Measurements from ENCODE around the gene CDK11A. TPM values are rescaled to one million over a fixed set of nuclear protein-coding genes. Genes with fewer than 3 reads are reported as not detected.

CDK11A gene
- total RNA-seq, 1 donor from 2014 or later, result 47.0 TPM

GRCh38 chr1:1672181-1672965 lies 51.8 kb downstream of the CDK11A start:
- no peak overlapping the region for H3K27ac Mint-ChIP-seq
- no peaks in the 10 kb centered on the region for H3K4me1 Mint-ChIP-seq (ENCODE audit: unreplicated experiment)
- TF ChIP-seq, protein P1, sequence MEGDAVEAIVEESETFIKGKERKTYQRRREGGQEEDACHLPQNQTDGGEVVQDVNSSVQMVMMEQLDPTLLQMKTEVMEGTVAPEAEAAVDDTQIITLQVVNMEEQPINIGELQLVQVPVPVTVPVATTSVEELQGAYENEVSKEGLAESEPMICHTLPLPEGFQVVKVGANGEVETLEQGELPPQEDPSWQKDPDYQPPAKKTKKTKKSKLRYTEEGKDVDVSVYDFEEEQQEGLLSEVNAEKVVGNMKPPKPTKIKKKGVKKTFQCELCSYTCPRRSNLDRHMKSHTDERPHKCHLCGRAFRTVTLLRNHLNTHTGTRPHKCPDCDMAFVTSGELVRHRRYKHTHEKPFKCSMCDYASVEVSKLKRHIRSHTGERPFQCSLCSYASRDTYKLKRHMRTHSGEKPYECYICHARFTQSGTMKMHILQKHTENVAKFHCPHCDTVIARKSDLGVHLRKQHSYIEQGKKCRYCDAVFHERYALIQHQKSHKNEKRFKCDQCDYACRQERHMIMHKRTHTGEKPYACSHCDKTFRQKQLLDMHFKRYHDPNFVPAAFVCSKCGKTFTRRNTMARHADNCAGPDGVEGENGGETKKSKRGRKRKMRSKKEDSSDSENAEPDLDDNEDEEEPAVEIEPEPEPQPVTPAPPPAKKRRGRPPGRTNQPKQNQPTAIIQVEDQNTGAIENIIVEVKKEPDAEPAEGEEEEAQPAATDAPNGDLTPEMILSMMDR (conservative IDR thresholded peaks at IDR 0.05), result no peak
- peaks cover 2% of the 10 kb centered on the region for H3K36me3 Mint-ChIP-seq
- DNase-seq (ENCODE audit: extremely low spot score, unreplicated experiment), result no peak
- no peaks in the 10 kb centered on the region for H3K9me3 Mint-ChIP-seq
- H3K27me3 Mint-ChIP-seq, result no peaks in the 10 kb centered on the region
- H3K4me3 Mint-ChIP-seq, result no peak overlapping the region

DNA sequence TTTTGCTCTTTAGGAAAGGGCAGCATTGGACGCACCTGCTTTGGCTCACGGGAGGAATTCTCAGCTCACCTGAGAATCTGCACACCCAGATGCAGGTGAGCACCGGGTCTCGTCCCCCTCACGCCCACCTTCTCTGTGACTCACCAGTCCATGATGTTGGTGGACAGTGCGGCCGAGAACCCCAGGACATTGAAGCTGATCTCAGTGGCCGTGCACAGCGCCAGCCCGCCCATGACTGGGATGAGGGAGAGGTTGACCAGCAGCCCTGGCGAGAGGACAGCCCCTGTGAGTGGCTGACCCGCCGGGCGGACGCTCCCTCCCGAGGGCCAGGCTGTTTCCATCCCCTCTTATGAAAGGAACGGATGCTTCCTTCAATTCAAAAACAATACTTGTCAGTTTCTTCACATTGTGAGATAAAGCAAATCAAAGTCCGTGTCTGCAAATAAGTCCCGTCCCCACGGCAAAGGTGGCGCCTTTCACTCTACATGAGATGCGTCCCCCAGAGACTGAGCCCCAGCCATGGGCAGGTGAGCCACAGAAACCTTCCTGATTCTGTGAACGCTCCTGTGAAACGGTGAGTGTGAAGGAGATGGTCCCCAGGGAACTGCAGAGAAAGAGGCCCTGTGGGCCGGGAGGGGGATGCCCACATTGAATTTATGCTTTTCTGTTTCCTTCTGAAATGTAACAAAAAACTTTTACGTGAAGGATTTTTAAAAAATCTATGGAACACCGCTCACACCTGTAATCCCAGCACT lies 52.6 kb downstream of the CDK11A start:
- no peaks in the 10 kb centered on the region for H3K4me1 Mint-ChIP-seq (ENCODE audit: unreplicated experiment)
- TF ChIP-seq, protein P1 (conservative IDR thresholded peaks at IDR 0.05), result no peak
- H3K27ac Mint-ChIP-seq, result no peak overlapping the region
- DNase-seq (ENCODE audit: extremely low spot score, unreplicated experiment), result no peak
- peaks cover 3% of the 10 kb centered on the region for H3K36me3 Mint-ChIP-seq
- no peaks in the 10 kb centered on the region for H3K27me3 Mint-ChIP-seq
- no peaks in the 10 kb centered on the region for H3K9me3 Mint-ChIP-seq
- H3K4me3 Mint-ChIP-seq, result no peak overlapping the region

- H3K27me3 Mint-ChIP-seq, result no peaks in the 10 kb centered on the region
- no peaks in the 10 kb centered on the region for H3K9me3 Mint-ChIP-seq
- TF ChIP-seq, protein P1 (conservative IDR thresholded peaks at IDR 0.05), result no peak
- no peak for DNase-seq (ENCODE audit: extremely low spot score, unreplicated experiment)
- H3K36me3 Mint-ChIP-seq, result peaks cover 3% of the 10 kb centered on the region
- H3K4me1 Mint-ChIP-seq (ENCODE audit: unreplicated experiment), result no peaks in the 10 kb centered on the region
- H3K27ac Mint-ChIP-seq, result no peak overlapping the region
- H3K4me3 Mint-ChIP-seq, result no peak overlapping the region
Observed at GRCh38 chr1:1670866-1671265, 53.3 kb downstream of the CDK11A start.

GRCh38 chr1:1669468-1670440 lies 54.4 kb downstream of the CDK11A start:
- TF ChIP-seq, protein P1 (conservative IDR thresholded peaks at IDR 0.05), result no peak
- Mint-ChIP-seq H3K27ac (no peak overlapping the region), H3K4me3 (no peak overlapping the region), H3K36me3 (peaks cover 3% of the 10 kb centered on the region), H3K27me3 (no peaks in the 10 kb centered on the region), H3K4me1 (ENCODE audit: unreplicated experiment) (no peaks in the 10 kb centered on the region), H3K9me3 (no peaks in the 10 kb centered on the region)
- no peak for DNase-seq (ENCODE audit: extremely low spot score, unreplicated experiment)

GRCh38 chr1:1666526-1666925 lies 57.6 kb downstream of the CDK11A start:
- no peak for DNase-seq (ENCODE audit: extremely low spot score, unreplicated experiment)
- H3K9me3 Mint-ChIP-seq, result no peaks in the 10 kb centered on the region

More at GRCh38 chr1:1666526-1666925, 57.6 kb downstream of the CDK11A start:
- Mint-ChIP-seq H3K27ac (no peak overlapping the region), H3K4me3 (no peak overlapping the region), H3K27me3 (no peaks in the 10 kb centered on the region), H3K36me3 (peaks cover 3% of the 10 kb centered on the region), H3K4me1 (ENCODE audit: unreplicated experiment) (no peaks in the 10 kb centered on the region)
- TF ChIP-seq, protein P1 (conservative IDR thresholded peaks at IDR 0.05), result no peak
